HFFc6 (cell line): ENCODE measurements around the gene MYT1. TPM values are rescaled to one million over a fixed set of nuclear protein-coding genes. Genes with fewer than 3 reads are reported as not detected.

ENCODE experiments used
- DNase-seq: peaks from one replicate; pipeline ENCODE4 v3.0.0-alpha.2; 2018
- H3K27ac Mint-ChIP-seq: 2 replicates; pipeline ENCODE4 v1.8.0; 2020; ENCODE audit warnings: mild to moderate bottlenecking, mixed read lengths
- H3K27me3 Mint-ChIP-seq: 2 replicates; pipeline ENCODE4 v1.8.0; 2021; ENCODE audit warnings: mild to moderate bottlenecking, moderate library complexity, mixed read lengths; ENCODE audit not compliant: insufficient read depth
- H3K36me3 Mint-ChIP-seq: 2 replicates; pipeline ENCODE4 v1.8.0; 2021; ENCODE audit warnings: low read depth, mixed read lengths
- H3K4me1 Mint-ChIP-seq: 2 replicates; pipeline ENCODE4 v1.8.0; 2020; ENCODE audit warnings: low read depth, mixed read lengths
- H3K4me3 Mint-ChIP-seq: 2 replicates; pipeline ENCODE4 v1.8.0; 2020; ENCODE audit warnings: mild to moderate bottlenecking, moderate library complexity, mixed read lengths
- H3K9me3 Mint-ChIP-seq: 2 replicates; pipeline ENCODE4 v1.8.0; 2020; ENCODE audit warnings: mild to moderate bottlenecking, mixed read lengths
- total RNA-seq, 6 experiments: library from RNA; stranded (reverse); fragmentation: NEBNext Ultra II Directional; extraction: Animal tissue kit (Norgen Biotek cat#: 25700); gene quantifications; 2 replicates in 1 of 6; 3 replicates in 5 of 6; pipeline ENCODE4 v1.2.3, GENCODE V29; 2021
- TF ChIP-seq, protein P1 (sequence below): fragments of 200-600 bp; sonication (generic); IDR thresholded peaks from 2 replicates; pipeline ENCODE4 v1.5.0; 2021; ENCODE audit warnings: antibody characterized with exemption, mild to moderate bottlenecking

MYT1 gene
- total RNA-seq, 6 experiments from 2014 or later: not detected

DNA sequence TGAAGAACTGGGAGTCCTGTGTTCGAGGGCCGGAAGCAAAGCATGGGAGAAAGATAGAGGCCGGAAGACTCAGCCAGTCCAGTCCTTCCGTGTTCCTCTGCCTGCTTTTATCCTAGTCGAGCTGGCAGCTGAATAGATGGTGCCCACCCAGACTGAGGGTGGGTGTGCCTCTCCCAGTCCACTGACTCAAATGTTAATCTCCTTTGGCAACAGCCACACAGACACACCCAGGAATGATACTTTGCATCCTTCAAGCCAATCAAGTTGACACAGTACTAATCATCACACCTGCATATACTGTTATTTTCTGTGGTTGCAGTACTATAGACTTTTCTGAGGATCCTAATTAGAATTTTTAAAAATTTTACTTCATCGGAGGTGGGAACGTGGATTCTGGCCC, 112.6 kb downstream of the MYT1 start:
- TF ChIP-seq, protein P1, sequence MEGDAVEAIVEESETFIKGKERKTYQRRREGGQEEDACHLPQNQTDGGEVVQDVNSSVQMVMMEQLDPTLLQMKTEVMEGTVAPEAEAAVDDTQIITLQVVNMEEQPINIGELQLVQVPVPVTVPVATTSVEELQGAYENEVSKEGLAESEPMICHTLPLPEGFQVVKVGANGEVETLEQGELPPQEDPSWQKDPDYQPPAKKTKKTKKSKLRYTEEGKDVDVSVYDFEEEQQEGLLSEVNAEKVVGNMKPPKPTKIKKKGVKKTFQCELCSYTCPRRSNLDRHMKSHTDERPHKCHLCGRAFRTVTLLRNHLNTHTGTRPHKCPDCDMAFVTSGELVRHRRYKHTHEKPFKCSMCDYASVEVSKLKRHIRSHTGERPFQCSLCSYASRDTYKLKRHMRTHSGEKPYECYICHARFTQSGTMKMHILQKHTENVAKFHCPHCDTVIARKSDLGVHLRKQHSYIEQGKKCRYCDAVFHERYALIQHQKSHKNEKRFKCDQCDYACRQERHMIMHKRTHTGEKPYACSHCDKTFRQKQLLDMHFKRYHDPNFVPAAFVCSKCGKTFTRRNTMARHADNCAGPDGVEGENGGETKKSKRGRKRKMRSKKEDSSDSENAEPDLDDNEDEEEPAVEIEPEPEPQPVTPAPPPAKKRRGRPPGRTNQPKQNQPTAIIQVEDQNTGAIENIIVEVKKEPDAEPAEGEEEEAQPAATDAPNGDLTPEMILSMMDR: no peak
- no peaks in the 10 kb centered on the region for H3K9me3 Mint-ChIP-seq
- H3K4me1 Mint-ChIP-seq: no peaks in the 10 kb centered on the region
- DNase-seq: no peak
- H3K27me3 Mint-ChIP-seq: peaks cover 3% of the 10 kb centered on the region
- H3K27ac Mint-ChIP-seq: no peak overlapping the region
- H3K4me3 Mint-ChIP-seq: no peak overlapping the region
- H3K36me3 Mint-ChIP-seq: peaks cover 2% of the 10 kb centered on the region; the same call in 1 of the 2 replicates

DNA sequence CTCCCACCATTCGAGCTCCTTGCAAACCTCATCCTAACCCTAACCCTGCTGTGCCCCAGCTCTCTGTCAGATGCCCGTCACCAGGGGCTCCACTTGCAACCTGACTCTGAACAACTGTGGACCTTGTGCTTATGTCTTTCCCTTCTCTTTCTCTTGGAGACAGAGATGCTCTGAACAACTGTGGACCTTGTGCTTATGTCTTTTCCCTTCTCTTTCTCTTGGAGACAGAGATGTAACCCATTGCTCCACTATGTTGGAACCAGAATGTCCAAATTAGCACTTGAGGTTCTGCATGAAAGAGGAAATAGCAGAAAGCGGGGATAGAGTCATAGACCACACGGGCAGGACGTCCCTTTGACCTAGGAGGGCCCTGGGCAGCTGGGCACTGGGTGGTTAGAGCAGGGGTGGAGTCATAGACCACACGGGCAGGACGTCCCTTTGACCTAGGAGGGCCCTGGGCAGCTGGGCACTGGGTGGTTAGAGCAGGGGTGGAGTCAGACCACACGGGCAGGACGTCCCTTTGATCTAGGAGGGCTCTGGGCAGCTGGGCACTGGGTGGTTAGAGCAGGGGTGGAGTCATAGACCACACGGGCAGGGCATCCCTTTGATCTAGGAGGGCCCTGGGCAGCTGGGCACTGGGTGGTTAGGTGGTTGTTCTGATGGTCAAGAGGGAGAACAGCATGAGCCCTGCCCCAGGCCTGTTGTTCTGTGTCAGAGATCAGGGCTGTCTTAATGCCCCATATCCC, 113.5 kb downstream of the MYT1 start:
- H3K27ac Mint-ChIP-seq: no peak overlapping the region
- H3K36me3 Mint-ChIP-seq: no peaks in the 10 kb centered on the region
- TF ChIP-seq, protein P1: no peak
- H3K4me1 Mint-ChIP-seq: no peaks in the 10 kb centered on the region
- no peak overlapping the region for H3K4me3 Mint-ChIP-seq
- peaks cover 9% of the 10 kb centered on the region for H3K27me3 Mint-ChIP-seq
- DNase-seq: no peak
- no peaks in the 10 kb centered on the region for H3K9me3 Mint-ChIP-seq

DNA sequence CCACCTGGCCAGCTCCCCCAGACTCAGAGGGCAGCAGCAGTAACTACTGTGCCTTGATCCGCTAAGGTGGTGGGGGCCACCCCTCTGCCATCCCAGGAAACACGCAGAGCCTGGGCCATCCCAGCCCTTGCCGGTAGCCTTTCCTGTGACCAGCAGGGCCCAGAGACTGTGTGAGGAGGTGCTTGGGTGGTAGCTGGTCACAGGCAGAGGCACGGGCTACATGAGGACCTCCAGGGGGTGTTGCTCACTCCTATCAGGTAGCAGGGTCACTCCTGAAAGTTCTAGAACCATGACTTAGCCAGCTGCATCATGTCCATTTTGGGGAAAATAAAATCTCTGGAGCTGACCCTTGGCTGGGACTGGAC, 114.0 kb downstream of the MYT1 start:
- Mint-ChIP-seq H3K4me1 (no peaks in the 10 kb centered on the region), H3K4me3 (no peak overlapping the region), H3K27me3 (peaks cover 9% of the 10 kb centered on the region), H3K9me3 (no peaks in the 10 kb centered on the region), H3K36me3 (no peaks in the 10 kb centered on the region), H3K27ac (no peak overlapping the region)
- DNase-seq: no peak
- TF ChIP-seq, protein P1: no peak

DNA sequence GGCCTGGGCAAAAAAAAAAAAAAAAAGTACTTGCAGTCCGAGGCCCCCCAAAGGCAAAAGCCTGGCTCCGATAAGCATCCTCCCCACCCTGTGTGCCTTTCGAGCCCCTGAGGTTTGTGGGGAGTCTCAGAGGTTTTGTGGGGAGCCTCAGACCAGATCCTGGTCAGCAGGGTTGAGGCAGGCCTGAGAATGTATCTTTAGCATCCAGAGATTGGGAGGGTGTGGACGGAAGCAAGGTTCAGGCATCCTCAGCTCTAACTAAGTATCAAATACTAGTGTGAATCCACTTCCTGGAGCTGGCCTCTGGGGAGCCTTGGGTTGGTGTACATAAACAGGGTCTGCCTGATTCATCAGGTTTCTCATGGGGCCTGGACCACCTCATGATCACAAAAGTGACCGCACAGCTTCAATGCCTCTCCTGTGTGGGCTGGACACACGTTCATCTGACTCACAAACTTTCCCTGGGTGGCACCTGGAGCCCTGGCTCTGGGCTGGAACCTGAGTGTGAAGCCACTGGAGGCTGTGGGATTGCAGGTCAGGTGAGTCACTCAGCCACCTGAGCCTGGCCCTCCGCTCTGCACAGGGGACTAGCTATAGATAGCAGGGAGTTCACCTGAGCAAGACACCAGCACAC, 115.7 kb downstream of the MYT1 start:
- DNase-seq: no peak
- no peaks in the 10 kb centered on the region for H3K36me3 Mint-ChIP-seq
- no peak overlapping the region for H3K27ac Mint-ChIP-seq
- H3K4me3 Mint-ChIP-seq: no peak overlapping the region
- no peaks in the 10 kb centered on the region for H3K4me1 Mint-ChIP-seq
- H3K9me3 Mint-ChIP-seq: peaks cover 5% of the 10 kb centered on the region; the same call in 1 of the 2 replicates
- H3K27me3 Mint-ChIP-seq: peaks cover 9% of the 10 kb centered on the region
- TF ChIP-seq, protein P1: no peak

DNA sequence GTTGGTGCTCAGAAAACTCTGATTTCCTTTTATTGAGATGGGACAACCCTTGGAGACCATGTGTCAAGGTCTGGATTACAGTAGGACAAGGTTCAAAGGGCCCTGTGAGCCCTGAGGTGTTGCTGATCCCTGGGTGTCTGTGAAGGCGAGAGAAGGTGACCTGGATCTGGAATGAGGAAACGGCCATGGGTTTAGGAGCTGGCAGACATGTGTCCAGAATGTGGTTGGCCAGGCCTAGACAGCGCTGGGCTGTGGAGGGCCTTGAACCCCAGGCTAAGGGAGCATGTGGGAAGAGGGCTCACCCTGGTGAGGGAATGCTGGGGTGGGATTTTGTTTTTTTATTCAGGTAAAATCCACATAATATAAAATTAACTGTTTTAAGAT, 116.2 kb downstream of the MYT1 start:
- Mint-ChIP-seq H3K4me3 (no peak overlapping the region), H3K4me1 (no peaks in the 10 kb centered on the region), H3K9me3 (peaks cover 7% of the 10 kb centered on the region; the same call in 1 of the 2 replicates), H3K36me3 (no peaks in the 10 kb centered on the region), H3K27ac (no peak overlapping the region), H3K27me3 (peaks cover 9% of the 10 kb centered on the region)
- TF ChIP-seq, protein P1: no peak
- DNase-seq: no peak
